HepG2 (cell line): ENCODE results near the gene LIFR. TPM values are rescaled to one million over a fixed set of nuclear protein-coding genes. Genes with fewer than 3 reads are reported as not detected.

Experiments
- BRD4 ChIP-seq: sonication (generic); formaldehyde crosslinking; IDR thresholded peaks from 2 replicates; pipeline ENCODE4 v1.4.0; 2020; ENCODE audit warnings: missing genetic modification reagents
- CAMTA2 ChIP-seq: sonication (generic); formaldehyde crosslinking; IDR thresholded peaks from 2 replicates; pipeline ENCODE4 v1.4.0; 2020; ENCODE audit warnings: mild to moderate bottlenecking, missing genetic modification reagents, borderline replicate concordance
- CREB1 ChIP-seq, 2 experiments: fragments of 450-650 bp in 1 of 2; IDR thresholded peaks; 2 replicates each; pipeline ENCODE4 v1.6.1; 2016 to 2017; ENCODE audit warnings: control low read depth in 1 of 2, mild to moderate bottlenecking in 1 of 2, missing compliant biosample characterization in 1 of 2, missing genetic modification characterization in 1 of 2
- CREB3 ChIP-seq: sonication (generic); formaldehyde crosslinking; IDR thresholded peaks from 2 replicates; pipeline ENCODE4 v1.5.0; 2020; ENCODE audit warnings: missing genetic modification reagents
- DMAP1 ChIP-seq: IDR thresholded peaks from 2 replicates; pipeline ENCODE4 v1.6.1; 2016
- KDM6A ChIP-seq: IDR thresholded peaks from 2 replicates; pipeline ENCODE4 v1.6.1; 2016; ENCODE audit warnings: low read depth
- MED1 ChIP-seq: sonication (generic); formaldehyde crosslinking; IDR thresholded peaks from 2 replicates; pipeline ENCODE4 v1.4.0; 2020; ENCODE audit warnings: missing genetic modification reagents
- MTA3 ChIP-seq: sonication (generic); formaldehyde crosslinking; IDR thresholded peaks from 2 replicates; pipeline ENCODE4 v1.4.0; 2020; ENCODE audit warnings: missing genetic modification reagents
- RERE ChIP-seq: IDR thresholded peaks from 2 replicates; pipeline ENCODE4 v1.6.1; 2016; ENCODE audit warnings: low read depth, missing genetic modification reagents, missing compliant biosample characterization
- TEAD3 ChIP-seq: optimal IDR thresholded peaks from 2 replicates; pipeline ENCODE3; 2016; ENCODE audit warnings: borderline replicate concordance
- ZNF20 ChIP-seq: sonication (generic); formaldehyde crosslinking; IDR thresholded peaks from 2 replicates; pipeline ENCODE4 v1.4.0; 2020; ENCODE audit warnings: mild to moderate bottlenecking, moderate library complexity, missing genetic modification reagents
- polyA plus RNA-seq, 8 experiments: library from polyadenylated mRNA; depleted of rRNA in 3 of 8; stranded (reverse) in 7 of 8; unstranded in 1 of 8; fragments of >200 nt; fragmentation: Illumina TruSeq in 4 of 8; extraction: Trizol in 4 of 8; gene quantifications; 2 replicates each; pipeline versions ENCODE4 v1.2.1 to v1.2.3, GENCODE V29; 2011 to 2016; ENCODE audit warnings: low read depth in 4 of 8, missing spikeins in 1 of 8, mixed read lengths in 1 of 8; ENCODE audit not compliant: insufficient read depth in 1 of 8
- total RNA-seq, 5 experiments: library from RNA; depleted of rRNA; stranded (reverse); fragments of >200 nt; fragmentation: Illumina TruSeq; extraction: Trizol; gene quantifications; 2 replicates each; pipeline ENCODE4 v1.2.3, GENCODE V29; 2016; ENCODE audit warnings: low read depth in 1 of 5
- TF ChIP-seq, protein P1 (sequence below): sonication (generic); formaldehyde crosslinking; IDR thresholded peaks from 2 replicates; pipeline ENCODE4 v1.5.0; 2020; ENCODE audit warnings: mild to moderate bottlenecking, missing genetic modification reagents
- TF ChIP-seq, protein P2 (sequence below): IDR thresholded peaks from 2 replicates; pipeline ENCODE4 v1.6.1; 2016; ENCODE audit warnings: missing genetic modification reagents, missing compliant biosample characterization
- TF ChIP-seq, protein P3 (sequence below): sonication (generic); formaldehyde crosslinking; IDR thresholded peaks from 2 replicates; pipeline ENCODE4 v1.5.0; 2020; ENCODE audit warnings: missing genetic modification reagents

The LIFR gene
- total and polyA plus RNA-seq, 2 of the 13 experiments (the other 11 are each of a cell fraction or from before 2014, with no cell fraction given) = 6.3 to 25.2 TPM

DNA sequence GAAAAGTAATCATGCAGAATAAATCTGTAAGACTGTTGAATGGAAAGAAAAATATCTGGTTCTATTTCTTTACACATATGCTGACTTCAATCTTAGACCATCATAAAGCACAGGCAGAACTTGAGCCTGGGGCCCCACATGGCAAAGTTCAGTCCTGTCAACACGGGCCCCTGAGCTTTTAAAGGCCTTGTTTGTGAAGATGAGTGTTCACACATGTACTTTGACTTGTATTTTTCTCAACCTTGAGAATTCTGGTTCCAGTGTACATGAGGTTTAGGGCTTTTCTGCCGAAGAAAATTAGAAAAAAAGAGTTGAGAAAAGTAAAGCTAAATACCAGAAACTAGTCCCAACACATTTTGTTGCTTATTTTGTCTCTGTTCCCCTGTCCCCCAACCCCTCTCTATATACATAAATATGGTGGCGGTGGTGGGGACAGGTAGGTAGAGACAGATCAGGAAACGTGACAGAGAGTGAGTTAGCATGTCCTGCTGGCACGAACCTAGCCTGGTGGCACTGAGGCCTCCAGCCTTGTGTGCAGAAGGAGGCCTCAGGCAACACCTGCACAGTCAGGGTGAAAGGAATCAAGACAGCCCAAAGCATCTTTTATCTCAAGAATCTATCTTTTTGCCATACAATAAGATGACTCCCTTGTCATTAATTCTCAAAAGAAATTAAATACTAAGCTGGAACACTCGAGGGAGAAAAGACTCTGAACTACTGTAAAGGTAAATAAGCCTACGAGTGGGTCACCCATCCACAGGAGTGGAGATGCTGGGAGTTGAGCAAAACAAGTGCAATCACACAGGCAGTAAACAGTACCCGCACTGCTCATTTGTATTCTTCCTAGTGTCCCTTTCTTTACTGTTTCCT lies 22.9 kb downstream of the LIFR start (continued):
- TF ChIP-seq, protein P1, sequence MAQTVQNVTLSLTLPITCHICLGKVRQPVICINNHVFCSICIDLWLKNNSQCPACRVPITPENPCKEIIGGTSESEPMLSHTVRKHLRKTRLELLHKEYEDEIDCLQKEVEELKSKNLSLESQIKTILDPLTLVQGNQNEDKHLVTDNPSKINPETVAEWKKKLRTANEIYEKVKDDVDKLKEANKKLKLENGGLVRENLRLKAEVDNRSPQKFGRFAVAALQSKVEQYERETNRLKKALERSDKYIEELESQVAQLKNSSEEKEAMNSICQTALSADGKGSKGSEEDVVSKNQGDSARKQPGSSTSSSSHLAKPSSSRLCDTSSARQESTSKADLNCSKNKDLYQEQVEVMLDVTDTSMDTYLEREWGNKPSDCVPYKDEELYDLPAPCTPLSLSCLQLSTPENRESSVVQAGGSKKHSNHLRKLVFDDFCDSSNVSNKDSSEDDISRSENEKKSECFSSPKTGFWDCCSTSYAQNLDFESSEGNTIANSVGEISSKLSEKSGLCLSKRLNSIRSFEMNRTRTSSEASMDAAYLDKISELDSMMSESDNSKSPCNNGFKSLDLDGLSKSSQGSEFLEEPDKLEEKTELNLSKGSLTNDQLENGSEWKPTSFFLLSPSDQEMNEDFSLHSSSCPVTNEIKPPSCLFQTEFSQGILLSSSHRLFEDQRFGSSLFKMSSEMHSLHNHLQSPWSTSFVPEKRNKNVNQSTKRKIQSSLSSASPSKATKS (CRISPR knock-in tag) = peak; percentile 32; the same call in 1 of the 2 replicates
- TF ChIP-seq CREB1 (IDR thresholded peaks at IDR 0.05) = no peak
- TF ChIP-seq CREB1 (CRISPR knock-in tag; IDR thresholded peaks at IDR 0.05) = peak; percentile 67
- TF ChIP-seq TEAD3 (CRISPR knock-in tag) = peak; percentile 43
- 0 out of 2 replicates have a peak, but pooled peaks have one; percentile 43 for TF ChIP-seq BRD4 (CRISPR knock-in tag)
- no peak for TF ChIP-seq CAMTA2
- no peak for TF ChIP-seq MTA3 (CRISPR knock-in tag)
- TF ChIP-seq ZNF20 = no peak
- peak; percentile 100 for TF ChIP-seq KDM6A (CRISPR knock-in tag)
- TF ChIP-seq DMAP1 (CRISPR knock-in tag) = peak; percentile 54; the same call in 1 of the 2 replicates
- TF ChIP-seq, protein P2, sequence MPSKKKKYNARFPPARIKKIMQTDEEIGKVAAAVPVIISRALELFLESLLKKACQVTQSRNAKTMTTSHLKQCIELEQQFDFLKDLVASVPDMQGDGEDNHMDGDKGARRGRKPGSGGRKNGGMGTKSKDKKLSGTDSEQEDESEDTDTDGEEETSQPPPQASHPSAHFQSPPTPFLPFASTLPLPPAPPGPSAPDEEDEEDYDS (CRISPR knock-in tag) = peak; percentile 57; the same call in 1 of the 2 replicates
- TF ChIP-seq CREB3 (CRISPR knock-in tag) = no peak
- TF ChIP-seq, protein P3, sequence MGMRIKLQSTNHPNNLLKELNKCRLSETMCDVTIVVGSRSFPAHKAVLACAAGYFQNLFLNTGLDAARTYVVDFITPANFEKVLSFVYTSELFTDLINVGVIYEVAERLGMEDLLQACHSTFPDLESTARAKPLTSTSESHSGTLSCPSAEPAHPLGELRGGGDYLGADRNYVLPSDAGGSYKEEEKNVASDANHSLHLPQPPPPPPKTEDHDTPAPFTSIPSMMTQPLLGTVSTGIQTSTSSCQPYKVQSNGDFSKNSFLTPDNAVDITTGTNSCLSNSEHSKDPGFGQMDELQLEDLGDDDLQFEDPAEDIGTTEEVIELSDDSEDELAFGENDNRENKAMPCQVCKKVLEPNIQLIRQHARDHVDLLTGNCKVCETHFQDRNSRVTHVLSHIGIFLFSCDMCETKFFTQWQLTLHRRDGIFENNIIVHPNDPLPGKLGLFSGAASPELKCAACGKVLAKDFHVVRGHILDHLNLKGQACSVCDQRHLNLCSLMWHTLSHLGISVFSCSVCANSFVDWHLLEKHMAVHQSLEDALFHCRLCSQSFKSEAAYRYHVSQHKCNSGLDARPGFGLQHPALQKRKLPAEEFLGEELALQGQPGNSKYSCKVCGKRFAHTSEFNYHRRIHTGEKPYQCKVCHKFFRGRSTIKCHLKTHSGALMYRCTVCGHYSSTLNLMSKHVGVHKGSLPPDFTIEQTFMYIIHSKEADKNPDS (CRISPR knock-in tag) = no peak
- TF ChIP-seq MED1 = peak; percentile 66
- TF ChIP-seq RERE = peak; percentile 55; the same call in 1 of the 2 replicates
